ENCODE data around the gene CYP27A1.

GRCh38 chr2:218822622-218823021 is 40.7 kb downstream of the CYP27A1 start:
- TF ChIP-seq CTCF (IDR thresholded peaks at IDR 0.05): no peak
- no peak for TF ChIP-seq POLR2A (IDR thresholded peaks at IDR 0.05)
